Measurements from ENCODE around the gene TSNAX. TPM values are rescaled to one million over a fixed set of nuclear protein-coding genes. Genes with fewer than 3 reads are reported as not detected.

The TSNAX gene
- total and polyA plus RNA-seq, 2 of the 8 experiments (the other 6 are each of a cell fraction or from before 2014, with no cell fraction given) = 7.7 to 34.0 TPM

DNA sequence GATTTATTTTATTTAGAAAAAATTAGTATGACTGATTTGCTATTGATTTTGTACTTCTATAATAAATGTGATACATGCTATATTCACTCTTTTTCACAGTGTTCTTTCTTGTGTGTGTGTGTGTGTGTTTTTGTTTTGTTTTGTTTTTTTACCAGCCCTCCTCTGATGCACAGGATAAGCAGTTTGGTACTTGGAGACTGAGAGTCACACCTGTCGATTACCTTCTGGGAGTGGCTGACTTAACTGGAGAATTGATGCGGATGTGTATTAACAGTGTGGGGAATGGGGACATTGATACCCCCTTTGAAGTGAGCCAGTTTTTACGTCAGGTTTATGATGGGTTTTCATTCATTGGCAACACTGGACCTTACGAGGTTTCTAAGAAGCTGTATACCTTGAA lies 35.9 kb downstream of the TSNAX start (continued):
- TF ChIP-seq, protein P1, sequence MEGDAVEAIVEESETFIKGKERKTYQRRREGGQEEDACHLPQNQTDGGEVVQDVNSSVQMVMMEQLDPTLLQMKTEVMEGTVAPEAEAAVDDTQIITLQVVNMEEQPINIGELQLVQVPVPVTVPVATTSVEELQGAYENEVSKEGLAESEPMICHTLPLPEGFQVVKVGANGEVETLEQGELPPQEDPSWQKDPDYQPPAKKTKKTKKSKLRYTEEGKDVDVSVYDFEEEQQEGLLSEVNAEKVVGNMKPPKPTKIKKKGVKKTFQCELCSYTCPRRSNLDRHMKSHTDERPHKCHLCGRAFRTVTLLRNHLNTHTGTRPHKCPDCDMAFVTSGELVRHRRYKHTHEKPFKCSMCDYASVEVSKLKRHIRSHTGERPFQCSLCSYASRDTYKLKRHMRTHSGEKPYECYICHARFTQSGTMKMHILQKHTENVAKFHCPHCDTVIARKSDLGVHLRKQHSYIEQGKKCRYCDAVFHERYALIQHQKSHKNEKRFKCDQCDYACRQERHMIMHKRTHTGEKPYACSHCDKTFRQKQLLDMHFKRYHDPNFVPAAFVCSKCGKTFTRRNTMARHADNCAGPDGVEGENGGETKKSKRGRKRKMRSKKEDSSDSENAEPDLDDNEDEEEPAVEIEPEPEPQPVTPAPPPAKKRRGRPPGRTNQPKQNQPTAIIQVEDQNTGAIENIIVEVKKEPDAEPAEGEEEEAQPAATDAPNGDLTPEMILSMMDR (IDR thresholded peaks at IDR 0.05; ENCODE audit: control extremely low read depth in 1 of 3, insufficient read depth in 1 of 3, low read depth in 1 of 3, low read length in 3 of 3) = no peak
- TF ChIP-seq, protein P2, sequence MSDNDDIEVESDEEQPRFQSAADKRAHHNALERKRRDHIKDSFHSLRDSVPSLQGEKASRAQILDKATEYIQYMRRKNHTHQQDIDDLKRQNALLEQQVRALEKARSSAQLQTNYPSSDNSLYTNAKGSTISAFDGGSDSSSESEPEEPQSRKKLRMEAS (IDR thresholded peaks at IDR 0.05) = no peak
- TF ChIP-seq SIRT6 (IDR thresholded peaks at IDR 0.05; ENCODE audit: low read length) (no peak), SAP30 (IDR thresholded peaks at IDR 0.05; ENCODE audit: insufficient read depth, insufficient replicate concordance, low read length) (no peak), SIX5 (IDR thresholded peaks at IDR 0.05; ENCODE audit: low read depth, low read length) (no peak), RFX5 (IDR thresholded peaks at IDR 0.05; ENCODE audit: borderline replicate concordance, low read depth, low read length) (no peak), PHF8 (conservative IDR thresholded peaks at IDR 0.05; ENCODE audit: low read depth, low read length) (no peak), CHD2 (IDR thresholded peaks at IDR 0.05; ENCODE audit: low read length) (no peak), SP1 (IDR thresholded peaks at IDR 0.05; ENCODE audit: low read depth, low read length) (no peak)
- TF ChIP-seq, protein P3, sequence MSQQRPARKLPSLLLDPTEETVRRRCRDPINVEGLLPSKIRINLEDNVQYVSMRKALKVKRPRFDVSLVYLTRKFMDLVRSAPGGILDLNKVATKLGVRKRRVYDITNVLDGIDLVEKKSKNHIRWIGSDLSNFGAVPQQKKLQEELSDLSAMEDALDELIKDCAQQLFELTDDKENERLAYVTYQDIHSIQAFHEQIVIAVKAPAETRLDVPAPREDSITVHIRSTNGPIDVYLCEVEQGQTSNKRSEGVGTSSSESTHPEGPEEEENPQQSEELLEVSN (IDR thresholded peaks at IDR 0.05) = no peak
